Heart left ventricle (tissue), 16 donors: ENCODE results near the gene GLIS2. TPM values are rescaled to one million over a fixed set of nuclear protein-coding genes. Genes with fewer than 3 reads are reported as not detected.

Source experiments
- ATAC-seq, 4 donors: fragments of 200-7000 bp; cut with Tn5 transposase; one replicate each; pipeline ENCODE4 v1.9.1; 2020 to 2022; ENCODE audit warnings: moderate library complexity in 4 of 4, mild to moderate bottlenecking in 3 of 4, moderate number of reproducible peaks in 1 of 4
- DNase-seq, 5 donors: peaks; one replicate each; pipeline ENCODE4 v3.0.0-alpha.2; 2020
- H3K27ac ChIP-seq, 12 donors: fragments of 200-600 bp; sonication (generic) in 4 of 12; one replicate each; pipeline versions ENCODE4 v1.5.0 to v1.8.0; 2016 to 2022; ENCODE audit warnings: mild to moderate bottlenecking in 2 of 12
- H3K27me3 ChIP-seq, 9 donors: fragments of 200-600 bp; sonication (generic) in 2 of 9; one replicate each; pipeline versions ENCODE4 v1.5.1 to v1.8.0; 2016 to 2022; ENCODE audit warnings: mild to moderate bottlenecking in 3 of 9
- H3K36me3 ChIP-seq, 9 donors: fragments of 200-600 bp; sonication (generic) in 2 of 9; one replicate each; pipeline versions ENCODE4 v1.5.0 to v1.8.0; 2018 to 2022; ENCODE audit warnings: mild to moderate bottlenecking in 2 of 9
- H3K4me1 ChIP-seq, 12 donors: fragments of 200-600 bp; sonication (generic) in 4 of 12; one replicate each; pipeline versions ENCODE4 v1.5.0 to v1.8.0; 2016 to 2022; ENCODE audit warnings: mild to moderate bottlenecking in 3 of 12
- H3K4me3 ChIP-seq, 12 donors: fragments of 200-600 bp; sonication (generic) in 4 of 12; one replicate each; pipeline versions ENCODE4 v1.5.0 to v1.8.0; 2017 to 2022; ENCODE audit warnings: mild to moderate bottlenecking in 9 of 12, moderate library complexity in 4 of 12
- H3K9me3 ChIP-seq, 12 donors: fragments of 200-600 bp; sonication (generic) in 4 of 12; one replicate each; pipeline versions ENCODE4 v1.5.0 to v1.8.0; 2016 to 2022; ENCODE audit warnings: mild to moderate bottlenecking in 1 of 12
- POLR2A ChIP-seq, 2 donors: fragments of 450-650 bp; IDR thresholded peaks; one replicate each; pipeline ENCODE4 v1.6.1; 2017; ENCODE audit warnings: antibody characterized with exemption in 2 of 2, mild to moderate bottlenecking in 2 of 2, moderate library complexity in 2 of 2
- WGBS, 4 donors: extraction: QIAGEN DNeasy Blood & Tissue Kit in 2 of 4; methylation state at CpG; one replicate each; pipeline versions ENCODE4 v1.1.5 to v1.1.7; 2013 to 2018; 5-methylcytosine and 5-hydroxymethylcytosine counted together
- intact Hi-C, 10 donors: fragments of 100-400 bp; cut with DNase I; formaldehyde crosslinking; loops; one replicate each; pipeline versions ENCODE4 v1.11.1 to v1.14.2; 2022
- polyA plus RNA-seq, 2 donors: library from polyadenylated mRNA; stranded (reverse); fragments of 200-250 nt; gene quantifications; one replicate each; pipeline ENCODE4 v1.2.3, GENCODE V29; 2013
- total RNA-seq, 9 donors: library from RNA; depleted of rRNA in 2 of 9; stranded (reverse); fragments of >200 nt in 2 of 9; fragmentation: NEBNext Ultra II Directional in 3 of 9; extraction: Animal tissue kit (Norgen Biotek cat#: 25700) in 3 of 9; gene quantifications; one replicate each; pipeline versions ENCODE4 v1.1.0 to v1.2.4, GENCODE V29; 2016 to 2023
- TF ChIP-seq, protein P1 (sequence below), 12 donors: fragments of 200-600 bp; sonication (generic) in 4 of 12; IDR thresholded peaks; one replicate each; pipeline versions ENCODE4 v1.5.0 to v1.8.0; 2018 to 2022; ENCODE audit warnings: antibody characterized with exemption in 12 of 12, mild to moderate bottlenecking in 5 of 12
- donor health status: ischemic (EF 13 %, LVEDD 7.1; RV severe dilation, severe dysfunction).
- donor health status: healthy with polysubstance abuse.
- donor health status: DM: no; HTN: yes; CAD: no.
- donor health status: DM: no; HTN: no; CAD: no.
- donor health status: ischemic (EF 25% LVEDD 6.9; RV normal size, moderate dysfunction).
- donor health status: ischemic (EF 25% LVEDD 5.7; RV mildly dilated, moderate dysfunction).
- donor health status: healthy.
- donor health status: DM: yes; HTN: yes; CAD: no.
- donor health status: ischemic (EF 35%, LVEDD 5.7; RV mildly dilated, moderate dysfunction).
- donor health status: nonischemic (EF 11% LVEDD 7.7; RV severe dilation, severe dysfunction).
- donor health status: DM: yes; HTN: yes; CAD: no.
- donor health status: PGD.
- donor health status: ischemic (EF 29% LVEDD 5.4; RV normal size, mild dysfunction).
- donor health status: nonischemic (EF 23%, LVEDD 6.1; RV moderate dilation, normal function).

GLIS2 gene
- total and polyA plus RNA-seq, 11 donors = 7.6 to 23.4 (median 12.7) TPM

DNA sequence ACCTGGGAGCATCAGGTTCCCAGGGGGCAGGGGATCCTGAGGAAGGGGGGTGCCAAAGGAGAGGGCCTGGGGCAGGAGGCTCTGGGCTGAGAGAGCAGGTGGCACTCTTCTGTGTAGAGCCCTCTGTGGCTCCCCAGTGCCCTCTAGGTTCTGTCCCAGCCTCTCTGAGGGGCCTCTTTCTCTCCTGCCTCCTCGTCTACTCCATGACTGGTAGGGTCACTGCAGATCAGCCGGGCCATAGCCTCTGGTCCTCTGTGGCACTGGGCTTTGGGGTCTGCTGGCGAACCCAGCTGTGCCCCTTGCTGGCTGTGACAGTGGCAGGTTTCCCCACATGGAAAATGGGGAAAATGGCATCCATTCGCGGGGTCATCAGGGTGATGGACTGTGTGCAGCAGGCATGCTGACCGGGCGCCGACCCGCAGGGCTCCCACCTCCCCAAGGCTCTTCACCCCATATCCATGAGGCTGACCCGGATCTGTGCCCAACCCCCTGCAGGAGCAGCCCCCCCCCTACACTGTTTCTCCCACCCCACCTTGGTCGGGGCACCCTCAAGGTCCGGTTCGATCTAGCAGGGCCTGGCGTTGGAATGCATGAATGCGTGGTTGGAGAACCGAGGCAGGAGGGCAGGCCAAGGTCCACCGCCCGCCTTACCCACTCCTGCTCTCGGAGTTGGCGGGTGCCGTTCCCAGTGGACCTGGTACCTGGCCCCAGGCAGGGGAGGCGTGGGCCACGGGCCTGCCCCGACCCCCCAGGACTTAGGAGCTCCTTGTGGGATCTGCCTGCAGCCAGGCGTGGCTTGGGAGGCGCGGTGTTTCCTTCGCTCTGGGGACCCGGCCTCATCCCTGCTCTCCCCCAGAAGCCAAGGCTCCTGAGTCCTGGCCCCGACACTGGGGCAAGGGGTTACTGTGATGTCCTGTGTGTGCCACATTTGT, 6.5 kb downstream of the GLIS2 start:
- ATAC-seq = no peak
- H3K27ac ChIP-seq = peak overlapping the region in 9 of 12 donors; percentile 39 to 89 (median 86)

DNA sequence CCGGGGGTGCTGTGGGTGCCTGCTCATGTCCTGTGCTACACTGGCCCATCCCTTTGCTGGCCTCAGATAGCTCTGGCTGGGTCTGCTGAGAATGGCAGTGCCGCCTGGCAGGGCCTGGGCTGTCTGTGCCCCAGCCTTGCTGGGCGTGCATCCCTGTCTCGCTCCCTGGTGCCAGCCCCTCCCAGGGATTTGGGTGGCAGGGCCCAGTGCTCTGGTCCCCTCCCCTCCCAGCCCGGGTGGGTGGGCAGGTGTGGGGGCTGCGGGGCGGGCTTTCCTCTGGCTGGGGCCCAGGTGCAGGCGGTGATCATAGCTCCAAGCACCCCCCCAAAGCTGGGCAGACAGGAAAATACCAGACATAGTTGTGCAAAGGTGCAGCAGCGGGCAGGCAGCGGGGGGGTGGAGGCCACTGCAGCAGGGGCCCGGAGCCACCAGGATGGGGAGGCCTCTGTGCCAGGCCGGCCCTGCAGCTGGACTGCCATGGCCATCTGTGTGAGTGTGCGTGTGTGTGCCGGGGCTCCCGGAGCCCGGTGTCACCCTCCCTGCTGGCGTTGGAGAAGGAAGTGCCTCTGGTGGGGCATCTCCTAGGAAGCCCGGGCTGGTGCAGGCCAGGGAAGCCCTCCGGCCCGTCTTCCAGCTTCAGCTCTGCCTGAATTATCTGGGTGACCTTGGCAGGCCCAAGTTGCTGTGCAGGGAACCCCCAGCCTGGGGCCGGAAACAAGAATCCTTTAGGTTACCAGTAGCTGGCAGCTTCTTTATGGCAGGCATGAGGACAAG, 7.4 kb downstream of the GLIS2 start:
- intact Hi-C loops = no loop called here
- ATAC-seq = peak; percentile 13 to 51 (median 37)
- Histone ChIP-seq H3K27me3 (no peaks in the 10 kb centered on the region), H3K27ac (peak overlapping the region; percentile 47 to 89 (median 84)), H3K9me3 (no peaks in the 10 kb centered on the region), H3K36me3 (no peaks in the 10 kb centered on the region), H3K4me3 (peak overlapping the region in 1 of 12 donors; percentile 16), H3K4me1 (peaks cover 13 to 99% (median 75%) of the 10 kb centered on the region in 12 donors)
- TF ChIP-seq, protein P1, sequence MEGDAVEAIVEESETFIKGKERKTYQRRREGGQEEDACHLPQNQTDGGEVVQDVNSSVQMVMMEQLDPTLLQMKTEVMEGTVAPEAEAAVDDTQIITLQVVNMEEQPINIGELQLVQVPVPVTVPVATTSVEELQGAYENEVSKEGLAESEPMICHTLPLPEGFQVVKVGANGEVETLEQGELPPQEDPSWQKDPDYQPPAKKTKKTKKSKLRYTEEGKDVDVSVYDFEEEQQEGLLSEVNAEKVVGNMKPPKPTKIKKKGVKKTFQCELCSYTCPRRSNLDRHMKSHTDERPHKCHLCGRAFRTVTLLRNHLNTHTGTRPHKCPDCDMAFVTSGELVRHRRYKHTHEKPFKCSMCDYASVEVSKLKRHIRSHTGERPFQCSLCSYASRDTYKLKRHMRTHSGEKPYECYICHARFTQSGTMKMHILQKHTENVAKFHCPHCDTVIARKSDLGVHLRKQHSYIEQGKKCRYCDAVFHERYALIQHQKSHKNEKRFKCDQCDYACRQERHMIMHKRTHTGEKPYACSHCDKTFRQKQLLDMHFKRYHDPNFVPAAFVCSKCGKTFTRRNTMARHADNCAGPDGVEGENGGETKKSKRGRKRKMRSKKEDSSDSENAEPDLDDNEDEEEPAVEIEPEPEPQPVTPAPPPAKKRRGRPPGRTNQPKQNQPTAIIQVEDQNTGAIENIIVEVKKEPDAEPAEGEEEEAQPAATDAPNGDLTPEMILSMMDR (IDR thresholded peaks at IDR 0.05) = no peak
- TF ChIP-seq POLR2A (IDR thresholded peaks at IDR 0.05) = no peak
- DNase-seq = peak in 1 of 5 donors; percentile 65
- WGBS, 4 donors = 32 to 50% (median 46%) methylated on average over 14 to 21 of the region's 21 CpGs

More for the DNA sequence above, 6.5 kb downstream of the GLIS2 start:
- WGBS, 4 donors = 86 to 87% (median 86%) methylated on average over 14 to 30 of the region's 30 CpGs
- intact Hi-C loops = no loop called here
- H3K4me1 ChIP-seq = peaks cover 16 to 99% (median 79%) of the 10 kb centered on the region in 12 donors
- H3K27me3 ChIP-seq = no peaks in the 10 kb centered on the region
- no peak for TF ChIP-seq POLR2A (IDR thresholded peaks at IDR 0.05)
- TF ChIP-seq, protein P1 (IDR thresholded peaks at IDR 0.05) = no peak
- no peaks in the 10 kb centered on the region for H3K9me3 ChIP-seq
- H3K36me3 ChIP-seq = no peaks in the 10 kb centered on the region
- DNase-seq = no peak
- H3K4me3 ChIP-seq = no peak overlapping the region

DNA sequence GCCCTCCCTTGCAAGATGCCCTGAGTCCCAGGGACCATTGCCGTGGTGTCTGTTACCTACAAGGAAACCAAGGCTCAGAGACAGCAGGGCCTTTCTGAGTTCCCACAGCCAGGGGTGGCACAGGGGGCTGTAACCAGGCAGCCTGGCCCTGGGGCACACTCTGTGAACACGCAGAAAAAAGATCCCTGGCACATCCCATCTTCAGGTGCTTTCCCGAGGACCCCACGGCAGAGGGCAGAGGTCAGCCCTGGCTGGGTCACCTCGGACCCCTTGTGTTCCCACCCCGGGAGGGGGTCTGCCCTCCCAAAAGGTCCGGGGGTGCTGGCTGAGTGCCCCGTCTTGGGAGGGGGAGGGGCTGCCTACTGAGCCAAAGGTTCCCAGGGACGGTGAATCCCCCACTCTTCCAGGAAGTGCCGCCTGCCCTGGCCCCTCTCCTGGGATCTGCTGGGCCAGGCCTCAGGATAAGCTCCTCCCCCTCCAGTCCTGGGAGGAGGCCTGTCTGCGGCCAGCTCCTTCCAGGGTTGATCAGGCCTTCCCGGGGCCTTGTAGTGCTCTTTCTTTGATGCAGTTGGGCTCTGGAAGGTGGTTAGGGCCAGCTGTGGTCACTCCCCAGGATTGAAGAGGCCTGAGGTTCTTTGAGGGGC, 8.1 kb downstream of the GLIS2 start:
- Histone ChIP-seq H3K4me1 (peaks cover 12 to 99% (median 75%) of the 10 kb centered on the region in 12 donors), H3K27ac (peak overlapping the region; percentile 47 to 89 (median 84)), H3K9me3 (no peaks in the 10 kb centered on the region), H3K27me3 (no peaks in the 10 kb centered on the region), H3K36me3 (no peaks in the 10 kb centered on the region), H3K4me3 (peak overlapping the region in 5 of 12 donors; percentile 4 to 27 (median 16))
- DNase-seq = peak; percentile 72 to 81 (median 78)
- TF ChIP-seq, protein P1 (IDR thresholded peaks at IDR 0.05) = no peak
- TF ChIP-seq POLR2A (IDR thresholded peaks at IDR 0.05) = no peak
- ATAC-seq = peak; percentile 24 to 48 (median 40)
- intact Hi-C loops = no loop called here
- WGBS, 4 donors = 6 to 36% (median 20%) methylated on average over 8 to 12 of the region's 12 CpGs
